ENCODE data around the gene NCKAP5L. TPM values are rescaled to one million over a fixed set of nuclear protein-coding genes. Genes with fewer than 3 reads are reported as not detected.
A peak's percentile ranks its signal among the peaks of the same experiment; 100 is the strongest.

NCKAP5L gene
- total RNA-seq, 2 experiments from 2014 or later = 1.1 to 1.2 TPM

DNA sequence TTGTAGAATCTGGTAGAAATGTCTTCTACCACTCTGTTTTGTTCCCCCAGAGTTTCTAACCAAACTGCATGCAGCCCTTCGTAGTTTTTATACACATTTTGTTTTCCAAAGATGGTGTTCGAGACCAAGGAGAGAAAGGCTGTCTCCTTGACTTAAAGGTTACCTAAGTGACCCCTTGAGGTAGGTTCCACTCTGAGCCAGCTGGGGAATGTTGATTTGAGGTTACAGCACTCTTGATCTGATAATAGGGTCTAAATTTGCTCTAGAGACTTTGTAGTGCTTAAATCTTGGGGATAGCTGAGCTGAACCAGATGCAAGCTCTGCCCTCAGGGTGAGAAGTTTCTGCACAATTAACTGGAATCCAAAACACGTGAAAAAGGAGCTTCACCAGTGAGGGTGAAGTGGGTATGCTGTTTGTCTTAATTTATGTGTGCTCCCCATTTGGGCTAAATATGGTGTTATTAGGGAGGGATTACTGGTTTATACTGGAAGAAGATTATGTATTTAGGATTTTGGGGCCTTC is 83.8 kb downstream of the NCKAP5L start:
- peaks cover 57% of the 10 kb centered on the region for H3K36me3 Mint-ChIP-seq (ENCODE audit: low read depth)
- H3K27me3 Mint-ChIP-seq = no peaks in the 10 kb centered on the region
- H3K9me3 Mint-ChIP-seq = no peaks in the 10 kb centered on the region
- ChIA-PET POLR2A (interaction anchor here (2.4 kb wide), 1 partner anchor 18 kb away, joined by 9 read pairs; no protein-coding TSS in a partner anchor), CTCF (interaction anchor here (3.5 kb wide), 1 partner anchor 18 kb away, joined by 17 read pairs; no protein-coding TSS in a partner anchor)
- peak overlapping the region; percentile 40 for H3K4me3 Mint-ChIP-seq
- H3K27ac Mint-ChIP-seq = peak overlapping the region; percentile 52
- H3K4me1 Mint-ChIP-seq = peaks cover 66% of the 10 kb centered on the region
- DNase-seq = no peak

GRCh38 chr12:49741882-49742620 is 86.2 kb downstream of the NCKAP5L start:
- H3K9me3 Mint-ChIP-seq = no peaks in the 10 kb centered on the region

More at GRCh38 chr12:49741882-49742620, 86.2 kb downstream of the NCKAP5L start:
- Mint-ChIP-seq H3K36me3 (ENCODE audit: low read depth) (peaks cover 43% of the 10 kb centered on the region), H3K4me3 (peak overlapping the region; percentile 96), H3K27me3 (no peaks in the 10 kb centered on the region), H3K27ac (peak overlapping the region; percentile 100), H3K4me1 (peaks cover 46% of the 10 kb centered on the region)
- ChIA-PET CTCF (interaction anchor here (0.6 to 2.9 kb wide), 62 partner anchors 8 to 890 kb away, joined by 3 to 66 read pairs (median 5); partner anchors contain the start of genes BCDIN3D, DDX23, FMNL3 and NCKAP5L), POLR2A (interaction anchor here (0.6 to 2.5 kb wide), 53 partner anchors 8 to 611 kb away, joined by 3 to 75 read pairs (median 7); partner anchors contain the start of genes BCDIN3D, COX14, FAM186B and FMNL3)
- DNase-seq = peak; percentile 93

Other genes with a start within 250 kb of the NCKAP5L start
- not detected for gene FAM186B, start 222.8 kb downstream of the NCKAP5L start, total RNA-seq
- 1 to 10 TPM; 8.0 to 8.7 TPM for gene PRPF40B, start 204.9 kb downstream of the NCKAP5L start, total RNA-seq
- gene FMNL3, start 121.0 kb downstream of the NCKAP5L start, total RNA-seq = 10 to 100 TPM; 34.7 to 34.9 TPM
- 100 to 1,000 TPM; 600 to 613 TPM for gene TMBIM6, start 86.9 kb downstream of the NCKAP5L start, total RNA-seq
- gene BCDIN3D, start 14.7 kb upstream of the NCKAP5L start, total RNA-seq = 1 to 10 TPM; 8.9 to 9.9 TPM
- gene FAIM2, start 75.5 kb upstream of the NCKAP5L start, total RNA-seq = under 1 TPM; 0.78 to 0.95 TPM
- not detected for gene AQP2, start 122.3 kb upstream of the NCKAP5L start, total RNA-seq
- gene AQP5, start 133.5 kb upstream of the NCKAP5L start, total RNA-seq = not detected
- gene AQP6, start 144.5 kb upstream of the NCKAP5L start, total RNA-seq = not detected
- 100 to 1,000 TPM; 172 to 179 TPM for gene RACGAP1, start 197.1 kb upstream of the NCKAP5L start, total RNA-seq
- gene ASIC1, start 229.2 kb upstream of the NCKAP5L start, total RNA-seq = under 1 TPM; 0.91 to 0.98 TPM

Data from activated CD4-positive, alpha-beta memory T cell treated with anti-CD3 and anti-CD28 coated beads, Interleukin-2, amount 10 ng/mL, durations not matched to agents 7 days and 5 days (primary cell).